Ovary (tissue), 9 donors: ENCODE data around the gene DNM1. TPM values are rescaled to one million over a fixed set of nuclear protein-coding genes. Genes with fewer than 3 reads are reported as not detected.

ENCODE experiments used
- DNase-seq, 5 donors: peaks; one replicate each; pipeline ENCODE4 v3.0.0-alpha.2; 2019 to 2020
- H3K27ac ChIP-seq, 2 donors: fragments of 200-600 bp; one replicate each; pipeline versions ENCODE4 v1.5.1 to v1.8.0; 2019 to 2022
- H3K27me3 ChIP-seq: fragments of 200-600 bp; one replicate; pipeline ENCODE4 v1.8.0; 2022
- H3K36me3 ChIP-seq: fragments of 200-600 bp; sonication (generic); one replicate; pipeline ENCODE4 v1.5.1; 2019
- H3K4me1 ChIP-seq: one replicate; pipeline ENCODE4 v1.8.1; 2013; ENCODE audit warnings: mild to moderate bottlenecking, moderate library complexity; ENCODE audit not compliant: insufficient read depth
- H3K4me3 ChIP-seq: fragments of 200-600 bp; sonication (generic); one replicate; pipeline ENCODE4 v1.5.1; 2017
- H3K9me3 ChIP-seq, 2 donors: fragments of 200-600 bp in 1 of 2; sonication (generic) in 1 of 2; one replicate each; pipeline versions ENCODE4 v1.5.1 to v1.8.1; 2013 to 2019; ENCODE audit warnings: mild to moderate bottlenecking in 1 of 2, moderate library complexity in 1 of 2
- CTCF ChIP-seq, 3 donors: fragments of 450-650 bp in 2 of 3; fragments of 200-600 bp in 1 of 3; IDR thresholded peaks; one replicate each; pipeline versions ENCODE4 v1.5.1 to v1.8.0; 2016 to 2022; ENCODE audit warnings: antibody characterized with exemption in 3 of 3, mild to moderate bottlenecking in 1 of 3
- EP300 ChIP-seq: sonication (generic); formaldehyde crosslinking; IDR thresholded peaks from one replicate; pipeline ENCODE4 v1.6.1; 2017; ENCODE audit warnings: antibody characterized with exemption
- POLR2A ChIP-seq: fragments of 450-650 bp; IDR thresholded peaks from one replicate; pipeline ENCODE4 v1.6.1; 2017; ENCODE audit warnings: antibody characterized with exemption, mild to moderate bottlenecking, moderate library complexity
- WGBS, 3 donors: extraction: QIAGEN DNeasy Blood & Tissue Kit in 1 of 3; methylation state at CpG; one replicate each; pipeline versions ENCODE4 v1.1.5 to v1.1.7; 2013 to 2017; 5-methylcytosine and 5-hydroxymethylcytosine counted together
- intact Hi-C, 4 donors: fragments of 100-400 bp; cut with DNase I; formaldehyde crosslinking; loops; one replicate each; pipeline versions ENCODE4 v1.11.0 to v1.15.1; 2022 to 2023
- polyA plus RNA-seq, 2 donors: library from polyadenylated mRNA; stranded (reverse); fragments of 200-250 nt in 1 of 2; fragments of 350-450 nt in 1 of 2; fragmentation: Illumina TruSeq in 1 of 2; extraction: RNeasy Lipid Tissue Mini Kit (QIAGEN cat#74804) in 1 of 2; gene quantifications; one replicate each; pipeline ENCODE4 v1.2.3, GENCODE V29; 2013 to 2014
- total RNA-seq, 7 donors: library from RNA; depleted of rRNA in 2 of 7; stranded (reverse); fragments of >200 nt in 2 of 7; fragmentation: NEBNext Ultra II Directional in 3 of 7; extraction: Animal tissue kit (Norgen Biotek cat#: 25700) in 3 of 7; gene quantifications; one replicate each; pipeline versions ENCODE4 v1.1.0 to v1.2.4, GENCODE V29; 2016 to 2023
- donor health status: DM: no; HTN: no; CAD: no; lungs with moderate emphysema.
- donor health status: DM: no; HTN: no; CAD: no.
- donor health status: Bipolar disorder and iron deficiency.
- donor health status: DM: yes; HTN: yes; CAD: no.
- donor health status: DM: no; HTN: no; CAD: no.
- donor health status: DM: yes; HTN: yes; CAD: no.

Gene DNM1
- total and polyA plus RNA-seq, 9 donors = 1.2 to 10.4 (median 4.6) TPM

- H3K4me3 ChIP-seq = no peak overlapping the region
- 82 to 84% (median 84%) methylated on average over 30 to 31 of the region's 31 CpGs for WGBS, 3 donors
- H3K27me3 ChIP-seq = no peaks in the 10 kb centered on the region
- DNase-seq = no peak
- H3K9me3 ChIP-seq = no peaks in the 10 kb centered on the region
- intact Hi-C loops = no loop called here
- H3K4me1 ChIP-seq = no peaks in the 10 kb centered on the region
- H3K36me3 ChIP-seq = no peaks in the 10 kb centered on the region
- H3K27ac ChIP-seq = no peak overlapping the region
- TF ChIP-seq POLR2A (no peak), CTCF (IDR thresholded peaks at IDR 0.05) (no peak), EP300 (no peak)
These were observed 50.2 kb downstream of the DNM1 start for GRCh38 chr9:128253140-128253990.

GRCh38 chr9:128253991-128254346 lies 50.8 kb downstream of the DNM1 start:
- no peak for TF ChIP-seq EP300
- no peak for TF ChIP-seq CTCF (IDR thresholded peaks at IDR 0.05)
- Histone ChIP-seq H3K4me1 (no peaks in the 10 kb centered on the region), H3K36me3 (no peaks in the 10 kb centered on the region), H3K4me3 (no peak overlapping the region), H3K9me3 (no peaks in the 10 kb centered on the region), H3K27me3 (no peaks in the 10 kb centered on the region), H3K27ac (no peak overlapping the region)
- intact Hi-C loops = no loop called here
- 85 to 89% (median 85%) methylated on average over 7 of the region's 7 CpGs for WGBS, 3 donors
- DNase-seq = no peak

- Histone ChIP-seq H3K27ac (no peak overlapping the region), H3K4me1 (no peaks in the 10 kb centered on the region), H3K27me3 (no peaks in the 10 kb centered on the region), H3K36me3 (no peaks in the 10 kb centered on the region), H3K4me3 (no peak overlapping the region), H3K9me3 (no peaks in the 10 kb centered on the region)
- intact Hi-C loops = no loop called here
- TF ChIP-seq EP300 (no peak), POLR2A (no peak), CTCF (IDR thresholded peaks at IDR 0.05) (no peak)
- WGBS, 3 donors = 77 to 81% (median 79%) methylated on average over 20 of the region's 20 CpGs
- no peak for DNase-seq
These were observed 51.2 kb downstream of the DNM1 start for GRCh38 chr9:128254362-128254761.

- H3K9me3 ChIP-seq = no peaks in the 10 kb centered on the region
- H3K36me3 ChIP-seq = no peaks in the 10 kb centered on the region
- H3K4me3 ChIP-seq = no peak overlapping the region
- intact Hi-C loops = no loop called here
- peak; percentile 46 to 56 (median 49) for TF ChIP-seq CTCF (IDR thresholded peaks at IDR 0.05)
- no peak for TF ChIP-seq POLR2A
- WGBS, 3 donors = 57 to 59% (median 58%) methylated on average over 18 of the region's 18 CpGs
- H3K27me3 ChIP-seq = no peaks in the 10 kb centered on the region
- DNase-seq = peak; percentile 36 to 73 (median 59)
- no peaks in the 10 kb centered on the region for H3K4me1 ChIP-seq
- H3K27ac ChIP-seq = no peak overlapping the region
These were observed 51.9 kb downstream of the DNM1 start for GRCh38 chr9:128254855-128255759.
